ENCODE measurements around the gene DNAI7.

The DNAI7 gene

DNA sequence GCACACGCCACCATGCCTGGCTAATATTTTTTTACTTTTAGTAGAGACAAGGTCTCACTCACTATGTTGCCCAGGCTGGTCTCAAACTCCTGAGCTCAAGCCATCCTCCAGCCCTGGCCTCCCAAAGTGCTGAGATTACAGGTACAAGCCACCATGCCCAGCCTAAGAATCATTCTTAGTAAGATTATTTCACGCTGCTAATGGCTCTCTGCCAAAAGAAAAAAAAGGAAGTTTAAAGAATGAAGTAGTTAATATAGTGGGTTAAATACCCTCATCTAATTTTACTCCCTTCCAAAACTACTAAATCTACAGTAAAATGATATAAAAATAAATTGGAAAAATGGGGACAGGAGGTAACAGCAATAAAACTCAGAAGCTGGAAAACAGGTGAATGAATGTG lies 2.6 kb upstream of the DNAI7 start:
- H3K4me3 ChIP-seq (ENCODE audit: low read length) = no peak overlapping the region
- no peak for DNase-seq (ENCODE audit: low read depth)
- TF ChIP-seq, protein P1, sequence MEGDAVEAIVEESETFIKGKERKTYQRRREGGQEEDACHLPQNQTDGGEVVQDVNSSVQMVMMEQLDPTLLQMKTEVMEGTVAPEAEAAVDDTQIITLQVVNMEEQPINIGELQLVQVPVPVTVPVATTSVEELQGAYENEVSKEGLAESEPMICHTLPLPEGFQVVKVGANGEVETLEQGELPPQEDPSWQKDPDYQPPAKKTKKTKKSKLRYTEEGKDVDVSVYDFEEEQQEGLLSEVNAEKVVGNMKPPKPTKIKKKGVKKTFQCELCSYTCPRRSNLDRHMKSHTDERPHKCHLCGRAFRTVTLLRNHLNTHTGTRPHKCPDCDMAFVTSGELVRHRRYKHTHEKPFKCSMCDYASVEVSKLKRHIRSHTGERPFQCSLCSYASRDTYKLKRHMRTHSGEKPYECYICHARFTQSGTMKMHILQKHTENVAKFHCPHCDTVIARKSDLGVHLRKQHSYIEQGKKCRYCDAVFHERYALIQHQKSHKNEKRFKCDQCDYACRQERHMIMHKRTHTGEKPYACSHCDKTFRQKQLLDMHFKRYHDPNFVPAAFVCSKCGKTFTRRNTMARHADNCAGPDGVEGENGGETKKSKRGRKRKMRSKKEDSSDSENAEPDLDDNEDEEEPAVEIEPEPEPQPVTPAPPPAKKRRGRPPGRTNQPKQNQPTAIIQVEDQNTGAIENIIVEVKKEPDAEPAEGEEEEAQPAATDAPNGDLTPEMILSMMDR (IDR thresholded peaks at IDR 0.05; ENCODE audit: insufficient read depth, low read depth, low read length, missing control alignments) = no peak

DNA sequence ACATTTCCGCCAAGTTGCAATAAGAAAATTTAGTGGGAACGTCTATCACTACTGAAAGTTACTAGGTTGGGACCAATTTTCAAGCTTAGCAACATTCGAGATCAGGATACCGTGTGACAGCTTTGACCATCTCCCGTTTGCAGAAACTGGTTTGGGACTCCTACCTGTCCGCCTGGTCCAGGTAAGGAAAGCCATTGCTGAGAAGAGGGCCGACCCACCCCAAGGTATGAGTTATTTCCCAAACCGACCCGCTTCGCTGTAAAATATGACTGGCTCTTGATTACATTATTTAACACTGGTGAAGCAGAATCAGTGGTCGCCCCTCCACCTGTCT lies 271 bp downstream of the DNAI7 start:
- DNase-seq (ENCODE audit: low read depth) = no peak
- peak overlapping the region; percentile 95 for H3K4me3 ChIP-seq (ENCODE audit: low read length)
- TF ChIP-seq, protein P1 (IDR thresholded peaks at IDR 0.05; ENCODE audit: insufficient read depth, low read depth, low read length, missing control alignments) = no peak

- TF ChIP-seq, protein P1 (IDR thresholded peaks at IDR 0.05; ENCODE audit: insufficient read depth, low read depth, low read length, missing control alignments) = no peak
- no peak for DNase-seq (ENCODE audit: low read depth)
- H3K4me3 ChIP-seq (ENCODE audit: low read length) = no peak overlapping the region
These were observed 746 bp downstream of the DNAI7 start for GRCh38 chr12:25194214-25194613.

DNA sequence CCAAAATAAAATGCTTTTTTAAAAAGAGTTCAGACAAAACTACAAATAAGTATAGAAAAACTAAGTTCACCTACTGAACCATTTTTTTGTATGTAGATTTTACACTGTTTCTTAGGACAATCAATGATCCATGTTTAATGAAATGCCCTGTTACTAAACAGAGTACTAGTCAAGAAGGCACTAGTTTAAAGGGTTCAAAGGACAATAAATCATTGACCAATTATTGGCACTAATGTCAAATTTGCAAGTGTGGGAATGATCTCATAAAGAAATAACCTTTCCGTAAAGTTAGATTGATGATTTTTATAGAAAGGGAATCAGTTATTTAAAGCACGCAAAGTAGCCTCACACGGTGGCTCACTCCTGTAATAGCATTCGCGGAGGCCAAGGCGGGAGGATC lies 4.2 kb downstream of the DNAI7 start:
- H3K4me3 ChIP-seq (ENCODE audit: low read length) = no peak overlapping the region
- TF ChIP-seq, protein P1 (IDR thresholded peaks at IDR 0.05; ENCODE audit: insufficient read depth, low read depth, low read length, missing control alignments) = no peak
- DNase-seq (ENCODE audit: low read depth) = no peak

GRCh38 chr12:25189656-25190055 lies 5.3 kb downstream of the DNAI7 start:
- no peak overlapping the region for H3K4me3 ChIP-seq (ENCODE audit: low read length)
- TF ChIP-seq, protein P1 (IDR thresholded peaks at IDR 0.05; ENCODE audit: insufficient read depth, low read depth, low read length, missing control alignments) = no peak
- no peak for DNase-seq (ENCODE audit: low read depth)

GRCh38 chr12:25187781-25188180 lies 7.2 kb downstream of the DNAI7 start:
- TF ChIP-seq, protein P1 (IDR thresholded peaks at IDR 0.05; ENCODE audit: insufficient read depth, low read depth, low read length, missing control alignments) = no peak
- DNase-seq (ENCODE audit: low read depth) = peak; percentile 80
- H3K4me3 ChIP-seq (ENCODE audit: low read length) = no peak overlapping the region

DNA sequence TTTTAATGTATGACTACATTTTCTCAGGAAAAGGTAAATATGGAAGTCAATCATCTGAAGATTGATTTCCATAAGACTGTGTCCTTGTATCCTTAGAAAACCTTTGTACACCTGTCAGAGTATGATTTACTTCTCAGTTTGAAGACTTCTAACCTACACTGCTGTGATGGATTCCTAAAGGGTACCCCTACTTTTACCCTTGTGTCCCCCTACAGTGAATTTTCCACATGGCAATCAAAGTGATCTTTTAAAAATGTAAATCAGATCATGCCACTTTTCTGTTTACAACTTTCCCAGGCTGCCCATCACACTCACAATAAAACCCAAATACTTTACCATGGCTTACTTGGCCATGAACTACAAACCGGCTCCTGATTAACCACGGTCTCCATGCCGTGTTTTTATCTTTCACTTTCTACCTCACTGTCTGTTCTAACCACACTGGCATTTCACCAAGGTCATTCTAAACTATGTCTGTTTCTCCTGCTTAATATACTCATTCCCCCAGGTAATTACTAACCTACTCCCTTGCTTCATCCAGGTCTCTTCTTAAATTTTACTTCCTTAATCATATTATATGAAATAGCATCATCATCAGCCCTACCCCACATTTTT lies 8.1 kb downstream of the DNAI7 start:
- DNase-seq (ENCODE audit: low read depth) = no peak
- H3K4me3 ChIP-seq (ENCODE audit: low read length) = no peak overlapping the region
- TF ChIP-seq, protein P1 (IDR thresholded peaks at IDR 0.05; ENCODE audit: insufficient read depth, low read depth, low read length, missing control alignments) = no peak
